ENCODE measurements around the gene PCCA. TPM values are rescaled to one million over a fixed set of nuclear protein-coding genes. Genes with fewer than 3 reads are reported as not detected.

Gene PCCA
- total and polyA plus RNA-seq, 9 donors: 23.5 to 62.4 (median 45.8) TPM

DNA sequence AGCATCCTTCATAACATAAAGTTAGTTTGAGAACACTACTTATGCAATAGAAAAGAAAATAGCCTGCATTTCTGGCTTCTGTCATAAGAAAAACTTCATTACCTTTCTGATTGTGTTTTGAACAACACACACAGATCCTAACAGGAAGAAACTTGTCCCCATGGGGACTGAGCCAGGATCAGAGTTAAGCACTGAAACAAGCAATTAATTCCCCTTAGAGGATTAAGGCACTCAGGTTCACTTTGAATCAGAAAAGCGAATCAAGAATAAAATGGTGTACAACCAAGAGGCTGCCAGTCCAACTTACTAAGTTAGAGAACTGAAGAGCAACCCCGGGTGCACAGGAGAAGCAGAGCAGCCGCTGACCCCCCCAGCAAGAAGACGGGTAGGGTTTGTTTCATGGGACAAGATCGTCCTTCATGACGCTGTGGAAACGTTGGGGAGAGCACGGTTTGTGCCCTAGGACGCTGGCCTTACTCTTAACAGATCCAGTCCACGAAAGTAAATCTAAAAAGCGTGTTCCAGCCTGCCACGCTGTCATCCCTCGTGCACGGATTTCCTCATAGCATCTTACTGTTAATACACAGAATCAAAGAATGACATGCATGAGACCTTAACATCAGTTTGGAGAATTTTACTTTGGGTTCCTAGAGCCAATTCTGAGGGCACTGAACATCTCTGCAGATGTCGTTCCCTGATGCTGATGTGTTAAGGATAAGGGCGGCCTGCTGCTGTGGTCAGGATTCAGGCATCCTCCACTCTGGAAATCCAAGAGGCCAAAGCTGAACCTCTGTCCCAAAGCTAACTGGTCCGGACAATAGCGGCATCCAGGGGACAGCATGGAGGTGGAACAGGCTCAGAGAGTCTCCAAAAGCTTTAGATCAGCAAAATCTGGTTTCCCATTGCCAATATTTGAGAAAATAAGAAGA, 453.3 kb downstream of the PCCA start:
- TF ChIP-seq, protein P1, sequence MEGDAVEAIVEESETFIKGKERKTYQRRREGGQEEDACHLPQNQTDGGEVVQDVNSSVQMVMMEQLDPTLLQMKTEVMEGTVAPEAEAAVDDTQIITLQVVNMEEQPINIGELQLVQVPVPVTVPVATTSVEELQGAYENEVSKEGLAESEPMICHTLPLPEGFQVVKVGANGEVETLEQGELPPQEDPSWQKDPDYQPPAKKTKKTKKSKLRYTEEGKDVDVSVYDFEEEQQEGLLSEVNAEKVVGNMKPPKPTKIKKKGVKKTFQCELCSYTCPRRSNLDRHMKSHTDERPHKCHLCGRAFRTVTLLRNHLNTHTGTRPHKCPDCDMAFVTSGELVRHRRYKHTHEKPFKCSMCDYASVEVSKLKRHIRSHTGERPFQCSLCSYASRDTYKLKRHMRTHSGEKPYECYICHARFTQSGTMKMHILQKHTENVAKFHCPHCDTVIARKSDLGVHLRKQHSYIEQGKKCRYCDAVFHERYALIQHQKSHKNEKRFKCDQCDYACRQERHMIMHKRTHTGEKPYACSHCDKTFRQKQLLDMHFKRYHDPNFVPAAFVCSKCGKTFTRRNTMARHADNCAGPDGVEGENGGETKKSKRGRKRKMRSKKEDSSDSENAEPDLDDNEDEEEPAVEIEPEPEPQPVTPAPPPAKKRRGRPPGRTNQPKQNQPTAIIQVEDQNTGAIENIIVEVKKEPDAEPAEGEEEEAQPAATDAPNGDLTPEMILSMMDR (IDR thresholded peaks at IDR 0.05): no peak
- TF ChIP-seq EP300 (IDR thresholded peaks at IDR 0.05) (no peak), POLR2A (IDR thresholded peaks at IDR 0.05) (no peak)
- peaks cover 2% of the 10 kb centered on the region for H3K4me1 ChIP-seq (ENCODE audit: insufficient read depth)
- no peak overlapping the region for H3K27ac ChIP-seq
- intact Hi-C loops (cut with DNase I): no loop called here
- no peaks in the 10 kb centered on the region for H3K36me3 ChIP-seq
- no peaks in the 10 kb centered on the region for H3K9me3 ChIP-seq
- 93 to 95% (median 94%) methylated on average over 18 of the region's 18 CpGs for WGBS, 3 donors
- no peak overlapping the region for H3K4me3 ChIP-seq
- H3K27me3 ChIP-seq: no peaks in the 10 kb centered on the region
- DNase-seq: no peak

DNA sequence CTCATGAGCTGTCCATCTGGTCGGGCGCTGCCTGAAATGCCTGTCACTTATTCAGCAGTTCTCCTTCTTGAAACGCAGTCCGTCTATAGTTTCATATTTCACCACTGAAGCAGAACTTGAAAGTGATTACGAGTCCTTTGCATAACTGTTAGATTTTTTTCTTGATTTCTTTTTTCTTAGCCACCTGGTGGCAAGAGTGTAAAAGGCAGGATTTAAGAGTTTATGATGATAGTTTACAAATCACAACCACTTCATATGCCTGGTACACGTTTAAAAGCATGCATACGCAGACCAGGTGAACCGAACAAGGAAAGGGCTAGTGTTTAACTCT, 453.9 kb downstream of the PCCA start:
- Histone ChIP-seq H3K27ac (no peak overlapping the region), H3K4me1 (ENCODE audit: insufficient read depth) (peaks cover 7% of the 10 kb centered on the region), H3K9me3 (no peaks in the 10 kb centered on the region), H3K36me3 (no peaks in the 10 kb centered on the region), H3K4me3 (no peak overlapping the region), H3K27me3 (no peaks in the 10 kb centered on the region)
- intact Hi-C loops (cut with DNase I): no loop called here
- no peak for DNase-seq
- 69 to 75% (median 74%) methylated on average over 8 of the region's 8 CpGs for WGBS, 3 donors
- TF ChIP-seq, protein P1 (IDR thresholded peaks at IDR 0.05): no peak
- TF ChIP-seq EP300 (IDR thresholded peaks at IDR 0.05): no peak
- no peak for TF ChIP-seq POLR2A (IDR thresholded peaks at IDR 0.05)

DNA sequence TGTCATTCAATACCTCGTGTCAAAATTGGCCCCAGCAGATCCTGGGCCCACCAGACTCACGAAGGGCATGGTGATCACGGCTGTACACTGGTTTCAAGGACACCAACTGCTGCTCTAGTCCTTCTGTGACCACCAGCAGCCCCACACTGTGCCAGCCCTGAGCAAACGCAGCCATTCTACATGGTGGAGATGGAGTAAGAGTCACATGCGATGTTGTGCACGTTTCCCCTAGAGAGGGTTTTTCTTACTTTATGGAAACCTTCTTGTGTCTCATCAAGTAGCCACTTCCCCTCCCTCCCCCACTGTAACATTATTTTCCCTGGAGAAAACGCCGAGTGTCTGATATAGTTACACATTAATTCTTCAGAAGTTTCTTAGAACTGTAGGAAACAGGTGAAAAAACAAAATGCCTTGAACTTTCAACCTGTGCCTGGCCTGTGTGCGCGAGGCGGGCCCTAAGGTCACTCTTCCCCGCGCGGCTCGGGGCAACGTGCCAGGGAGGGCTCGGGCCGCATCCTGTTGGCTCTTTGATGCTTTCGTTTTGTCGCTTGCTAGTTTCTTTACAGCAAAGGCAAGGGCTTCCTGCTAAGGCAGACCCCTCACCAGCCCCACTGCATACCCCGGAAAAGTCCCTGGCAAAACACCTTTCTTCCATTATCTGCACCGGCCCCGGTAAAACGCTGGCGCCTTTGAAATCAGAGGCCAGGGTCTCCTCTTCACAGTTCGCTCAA, 455.1 kb downstream of the PCCA start:
- TF ChIP-seq POLR2A (IDR thresholded peaks at IDR 0.05) (no peak), EP300 (IDR thresholded peaks at IDR 0.05) (no peak)
- TF ChIP-seq, protein P1 (IDR thresholded peaks at IDR 0.05): no peak
- Histone ChIP-seq H3K4me1 (ENCODE audit: insufficient read depth) (peaks cover 9% of the 10 kb centered on the region), H3K27me3 (no peaks in the 10 kb centered on the region), H3K27ac (no peak overlapping the region), H3K9me3 (no peaks in the 10 kb centered on the region), H3K36me3 (no peaks in the 10 kb centered on the region), H3K4me3 (no peak overlapping the region)
- intact Hi-C loops (cut with DNase I): no loop called here
- DNase-seq: no peak
- 55 to 84% (median 72%) methylated on average over 26 of the region's 26 CpGs for WGBS, 3 donors

DNA sequence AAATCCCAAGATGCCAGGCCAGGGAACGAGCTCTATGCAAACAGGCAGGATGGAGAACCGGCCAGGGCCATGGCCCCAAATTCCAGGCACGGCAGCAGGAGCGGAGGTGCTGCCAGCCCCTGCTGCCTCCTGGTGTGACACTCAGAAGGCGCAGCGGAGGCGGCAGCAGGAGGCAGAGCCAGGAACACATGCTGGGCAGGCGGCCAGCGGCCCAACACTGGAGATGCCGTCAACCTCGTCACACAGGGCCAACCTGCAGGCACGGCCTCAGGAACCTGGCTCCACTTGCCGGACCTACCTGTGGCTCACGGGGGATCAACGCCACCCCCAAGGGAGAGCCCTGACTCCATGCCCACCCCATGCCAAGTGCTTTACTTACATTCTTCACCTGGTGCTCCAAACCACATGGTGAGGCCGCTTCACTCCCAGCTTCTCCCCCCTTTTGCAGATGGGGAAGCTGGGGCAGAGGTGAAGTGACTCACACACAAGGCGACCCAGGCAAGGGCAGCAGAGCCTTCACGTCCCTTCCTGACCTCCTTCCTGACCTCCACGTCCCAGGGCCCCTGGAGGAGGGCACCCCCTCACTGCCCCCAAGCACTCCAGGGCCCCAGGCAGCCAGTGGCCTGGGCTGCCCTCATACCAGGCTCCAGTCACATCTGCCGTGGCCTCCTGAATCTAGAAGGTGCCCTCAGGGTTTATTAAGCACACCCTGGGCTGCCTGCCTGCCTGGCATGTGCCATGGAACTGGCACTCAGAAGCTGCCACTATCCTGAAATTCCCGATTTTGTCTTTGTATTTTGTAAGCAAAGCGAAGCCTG, 456.2 kb downstream of the PCCA start:
- no peak for DNase-seq
- TF ChIP-seq, protein P1 (IDR thresholded peaks at IDR 0.05): no peak
- no peak for TF ChIP-seq POLR2A (IDR thresholded peaks at IDR 0.05)
- Histone ChIP-seq H3K36me3 (no peaks in the 10 kb centered on the region), H3K9me3 (no peaks in the 10 kb centered on the region), H3K4me3 (no peak overlapping the region), H3K27me3 (no peaks in the 10 kb centered on the region), H3K4me1 (ENCODE audit: insufficient read depth) (peaks cover 9% of the 10 kb centered on the region), H3K27ac (no peak overlapping the region)
- intact Hi-C loops (cut with DNase I): no loop called here
- 89 to 92% (median 90%) methylated on average over 21 to 22 of the region's 22 CpGs for WGBS, 3 donors
